ES-I3 (cell line): ENCODE results near the gene ENOX1.

ENCODE experiments used
- H3K36me3 ChIP-seq: 2 replicates; pipeline ENCODE4 v1.6.1; 2013; ENCODE audit warnings: mild to moderate bottlenecking, low read length, control low read depth, moderate library complexity; ENCODE audit not compliant: insufficient read depth
- H3K4me1 ChIP-seq: 2 replicates; pipeline ENCODE4 v1.6.1; 2013; ENCODE audit warnings: mild to moderate bottlenecking, control low read depth, low read length; ENCODE audit not compliant: insufficient read depth
- H3K9ac ChIP-seq: 2 replicates; pipeline ENCODE4 v1.6.1; 2013; ENCODE audit warnings: low read depth, mild to moderate bottlenecking, low read length, moderate library complexity
- H3K9me3 ChIP-seq: 2 replicates; pipeline ENCODE4 v1.6.1; 2013; ENCODE audit warnings: mild to moderate bottlenecking, low read length, moderate library complexity; ENCODE audit not compliant: control insufficient read depth, insufficient read depth

ENOX1 gene

GRCh38 chr13:43744261-43745031 lies 42.3 kb downstream of the ENOX1 start:
- no peaks in the 10 kb centered on the region for H3K4me1 ChIP-seq
- H3K9me3 ChIP-seq: no peaks in the 10 kb centered on the region
- H3K36me3 ChIP-seq: no peaks in the 10 kb centered on the region
- H3K9ac ChIP-seq: no peak overlapping the region

- no peak overlapping the region for H3K9ac ChIP-seq
- no peaks in the 10 kb centered on the region for H3K36me3 ChIP-seq
- no peaks in the 10 kb centered on the region for H3K4me1 ChIP-seq
- no peaks in the 10 kb centered on the region for H3K9me3 ChIP-seq
These were observed 43.9 kb downstream of the ENOX1 start for GRCh38 chr13:43742911-43743310.

- Histone ChIP-seq H3K36me3 (no peaks in the 10 kb centered on the region), H3K9ac (no peak overlapping the region)
These were observed 49.3 kb downstream of the ENOX1 start for GRCh38 chr13:43737392-43737923.

GRCh38 chr13:43732726-43733125 lies 54.0 kb downstream of the ENOX1 start:
- H3K36me3 ChIP-seq: no peaks in the 10 kb centered on the region
- H3K9me3 ChIP-seq: no peaks in the 10 kb centered on the region
- no peaks in the 10 kb centered on the region for H3K4me1 ChIP-seq
- no peak overlapping the region for H3K9ac ChIP-seq

More at GRCh38 chr13:43737392-43737923, 49.3 kb downstream of the ENOX1 start:
- no peaks in the 10 kb centered on the region for H3K9me3 ChIP-seq
- no peaks in the 10 kb centered on the region for H3K4me1 ChIP-seq

- no peaks in the 10 kb centered on the region for H3K9me3 ChIP-seq
- H3K4me1 ChIP-seq: no peaks in the 10 kb centered on the region
- H3K36me3 ChIP-seq: no peaks in the 10 kb centered on the region
- no peak overlapping the region for H3K9ac ChIP-seq
These were observed 55.5 kb downstream of the ENOX1 start for GRCh38 chr13:43731296-43731695.

DNA sequence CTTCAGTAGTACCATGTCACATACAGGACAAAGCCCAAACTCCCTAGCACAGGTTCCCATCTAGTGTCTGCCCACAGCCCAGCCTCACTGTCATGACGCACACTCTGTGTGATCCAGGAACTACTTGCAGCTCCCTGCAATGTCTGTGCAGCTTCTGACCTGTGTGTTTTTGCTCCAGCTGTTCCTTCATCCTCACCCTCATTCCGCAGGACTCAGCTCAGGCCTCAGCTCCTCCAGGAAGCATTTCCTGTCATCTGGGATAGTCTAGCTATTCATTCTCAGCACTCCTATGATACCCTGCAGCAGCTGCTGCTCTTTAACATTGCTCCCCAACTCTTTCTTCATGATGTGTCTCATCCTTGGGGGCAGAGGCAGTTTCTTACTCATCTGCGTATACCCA lies 56.1 kb downstream of the ENOX1 start:
- Histone ChIP-seq H3K9ac (no peak overlapping the region), H3K9me3 (no peaks in the 10 kb centered on the region), H3K4me1 (no peaks in the 10 kb centered on the region), H3K36me3 (no peaks in the 10 kb centered on the region)

DNA sequence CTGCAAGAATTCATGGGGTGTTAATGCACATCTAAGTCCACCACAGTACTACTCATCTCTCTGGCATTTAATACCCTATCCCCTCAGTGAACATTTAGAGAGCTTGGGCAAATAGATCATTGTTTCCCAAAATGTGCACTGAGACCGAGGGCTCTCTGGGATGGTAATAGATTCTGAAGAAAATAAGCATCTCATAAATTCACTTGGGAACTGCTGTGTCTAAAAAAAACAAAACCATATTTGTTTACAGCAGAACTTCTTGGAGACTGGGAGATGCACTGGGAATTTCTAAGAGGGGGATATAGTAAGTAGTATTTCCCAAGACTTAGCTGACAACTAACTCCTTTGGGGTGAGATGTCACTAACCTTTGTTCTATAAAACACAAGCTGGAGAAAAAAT lies 58.4 kb downstream of the ENOX1 start:
- H3K9me3 ChIP-seq: no peaks in the 10 kb centered on the region
- H3K4me1 ChIP-seq: no peaks in the 10 kb centered on the region
- no peak overlapping the region for H3K9ac ChIP-seq
- no peaks in the 10 kb centered on the region for H3K36me3 ChIP-seq

DNA sequence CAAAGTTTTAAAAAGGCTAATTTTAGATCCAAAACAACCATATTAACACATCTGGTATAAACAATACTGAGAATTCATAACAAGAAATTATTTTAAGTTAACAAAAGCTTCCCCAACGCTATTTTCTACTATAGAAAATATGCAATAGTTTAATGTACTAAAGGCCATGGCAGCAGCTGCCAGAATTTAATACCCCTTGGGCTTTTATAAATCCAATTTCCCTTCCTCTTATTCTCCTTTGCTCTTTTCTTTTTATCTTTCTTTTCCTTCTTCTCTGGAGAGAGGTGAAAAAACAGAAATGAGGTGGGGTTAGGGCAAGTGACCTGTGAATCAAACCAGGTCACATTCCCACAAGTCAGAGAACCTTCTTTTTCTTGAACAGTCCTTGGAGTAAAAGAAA lies 58.9 kb downstream of the ENOX1 start:
- Histone ChIP-seq H3K9me3 (no peaks in the 10 kb centered on the region), H3K36me3 (no peaks in the 10 kb centered on the region), H3K4me1 (no peaks in the 10 kb centered on the region), H3K9ac (no peak overlapping the region)

GRCh38 chr13:43725460-43725859 lies 61.3 kb downstream of the ENOX1 start:
- Histone ChIP-seq H3K4me1 (no peaks in the 10 kb centered on the region), H3K9ac (no peak overlapping the region), H3K9me3 (no peaks in the 10 kb centered on the region), H3K36me3 (no peaks in the 10 kb centered on the region)

GRCh38 chr13:43720780-43721397 lies 65.9 kb downstream of the ENOX1 start:
- Histone ChIP-seq H3K9me3 (no peaks in the 10 kb centered on the region), H3K9ac (no peak overlapping the region), H3K36me3 (no peaks in the 10 kb centered on the region), H3K4me1 (no peaks in the 10 kb centered on the region)

- no peak overlapping the region for H3K9ac ChIP-seq
- H3K36me3 ChIP-seq: no peaks in the 10 kb centered on the region
- H3K4me1 ChIP-seq: peaks cover 6% of the 10 kb centered on the region; the same call in 1 of the 2 replicates
These were observed 88.0 kb downstream of the ENOX1 start for GRCh38 chr13:43698758-43699157.

DNA sequence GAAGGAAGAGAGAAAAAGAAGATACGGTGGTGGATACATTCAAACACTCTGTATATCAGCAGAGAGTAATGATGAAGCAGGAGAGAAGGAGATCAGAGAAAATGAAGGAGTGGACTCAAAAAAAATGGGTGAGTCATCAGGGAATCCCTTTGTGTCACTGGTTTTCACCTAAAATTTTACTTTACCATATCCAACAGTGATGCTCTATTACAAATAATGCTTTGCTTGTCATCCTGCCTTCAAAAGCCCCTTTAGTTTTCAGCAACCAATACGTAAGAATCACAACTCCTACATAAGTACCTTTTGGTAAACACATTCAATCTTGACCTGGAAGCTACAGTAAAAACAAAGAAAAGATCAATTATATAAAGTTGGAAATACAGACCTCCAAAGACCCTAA lies 88.8 kb downstream of the ENOX1 start:
- peaks cover 10% of the 10 kb centered on the region; the same call in 1 of the 2 replicates for H3K4me1 ChIP-seq
- no peaks in the 10 kb centered on the region for H3K36me3 ChIP-seq

More at GRCh38 chr13:43698758-43699157, 88.0 kb downstream of the ENOX1 start:
- no peaks in the 10 kb centered on the region for H3K9me3 ChIP-seq

GRCh38 chr13:43697323-43697722 lies 89.4 kb downstream of the ENOX1 start:
- Histone ChIP-seq H3K9ac (no peak overlapping the region), H3K4me1 (peaks cover 10% of the 10 kb centered on the region; the same call in 1 of the 2 replicates), H3K9me3 (no peaks in the 10 kb centered on the region), H3K36me3 (no peaks in the 10 kb centered on the region)

More for the DNA sequence above, 88.8 kb downstream of the ENOX1 start:
- no peak overlapping the region for H3K9ac ChIP-seq
- H3K9me3 ChIP-seq: no peaks in the 10 kb centered on the region

DNA sequence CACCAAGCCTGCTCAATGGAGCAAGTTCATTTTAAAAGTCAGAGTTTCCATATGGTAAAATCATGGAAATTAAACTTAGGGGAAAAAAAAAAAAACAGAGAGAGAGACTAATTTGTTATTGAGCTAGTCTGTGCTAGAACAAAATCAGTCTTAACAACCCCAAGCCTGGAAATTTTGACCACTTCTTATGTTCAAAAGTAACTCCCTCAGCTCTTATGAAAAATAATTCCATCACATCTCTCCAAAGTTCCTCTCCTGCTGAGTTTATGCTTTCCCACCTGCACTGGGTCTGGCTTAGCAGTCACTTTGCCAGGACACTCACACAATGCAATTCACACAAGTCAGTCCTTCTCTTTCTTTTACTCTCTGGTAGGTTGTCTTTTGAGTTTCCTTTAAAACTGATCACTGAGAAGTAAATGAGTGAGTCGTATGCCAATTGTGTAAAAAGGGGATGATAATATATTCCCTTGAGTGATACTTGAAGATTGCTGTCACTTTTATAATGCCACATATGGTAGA lies 92.6 kb downstream of the ENOX1 start:
- no peaks in the 10 kb centered on the region for H3K36me3 ChIP-seq
- H3K4me1 ChIP-seq: peaks cover 10% of the 10 kb centered on the region; the same call in 1 of the 2 replicates
- no peak overlapping the region for H3K9ac ChIP-seq
- no peaks in the 10 kb centered on the region for H3K9me3 ChIP-seq

DNA sequence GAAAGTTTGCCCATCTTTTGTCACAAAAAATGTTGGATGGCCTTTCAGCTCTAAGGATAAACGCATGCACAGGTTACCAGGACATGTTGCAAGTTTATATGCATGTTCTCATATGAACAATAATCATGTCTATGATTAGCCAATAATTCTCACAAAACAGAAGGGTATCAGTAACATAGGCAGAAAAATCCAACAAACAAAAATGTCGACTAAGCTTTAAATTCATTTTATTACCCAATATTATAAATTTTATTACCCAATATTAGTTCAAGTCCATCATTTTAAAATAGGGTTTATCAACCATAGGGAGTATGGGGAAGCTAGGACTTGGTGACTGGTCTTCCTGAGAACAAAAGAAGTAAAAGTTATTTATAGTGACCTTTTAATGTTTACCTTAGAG lies 93.1 kb downstream of the ENOX1 start:
- Histone ChIP-seq H3K36me3 (no peaks in the 10 kb centered on the region), H3K9me3 (no peaks in the 10 kb centered on the region), H3K9ac (no peak overlapping the region), H3K4me1 (peaks cover 10% of the 10 kb centered on the region; the same call in 1 of the 2 replicates)
